HG03103 (cell line): ENCODE measurements around the gene HDAC7.

Source experiments
- ATAC-seq: cut with Tn5 transposase; IDR thresholded peaks from one replicate; pipeline ENCODE4 v1.9.1; 2021; ENCODE audit warnings: low read depth; ENCODE audit not compliant: unreplicated experiment

The HDAC7 gene

DNA sequence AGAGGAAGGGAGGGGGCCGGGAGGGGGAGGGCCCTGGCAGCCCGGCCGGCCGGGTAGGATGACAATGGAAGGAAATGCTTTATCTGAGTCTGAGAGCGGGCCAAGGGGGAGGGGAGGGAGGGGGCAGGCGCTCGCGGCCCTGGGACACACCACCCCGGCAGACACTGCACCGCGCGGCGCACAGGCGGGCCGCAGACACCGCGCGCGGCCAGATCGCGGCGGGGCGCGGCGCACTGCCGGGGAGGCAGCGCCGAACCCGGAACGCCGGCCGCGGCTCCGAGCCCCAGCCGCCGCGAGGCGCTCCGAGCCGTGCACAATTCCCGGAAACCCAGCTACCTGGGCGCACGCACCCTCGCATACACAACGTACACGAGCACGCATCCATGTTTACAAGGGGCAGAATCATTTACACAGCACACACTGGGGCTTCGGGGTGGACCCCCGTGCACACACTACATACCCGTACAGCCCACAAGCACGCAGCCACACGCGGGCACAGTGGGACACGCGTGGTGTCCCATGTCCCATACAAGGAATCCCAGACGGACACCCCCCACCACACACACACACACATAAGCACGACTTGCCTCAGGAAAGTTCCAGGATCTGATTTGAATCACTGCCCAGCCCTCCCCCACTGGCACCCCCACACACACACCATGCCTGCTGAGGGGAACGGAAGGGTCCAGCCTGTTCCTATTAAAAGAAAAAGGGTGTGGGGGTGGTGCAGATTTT, at the start of gene HDAC7:
HDAC7 (minus strand) TSS at position 8 of the 735 bp plus-strand sequence. CDS start 118 bp downstream, outside the sequence.
- peak; percentile 28 for ATAC-seq

DNA sequence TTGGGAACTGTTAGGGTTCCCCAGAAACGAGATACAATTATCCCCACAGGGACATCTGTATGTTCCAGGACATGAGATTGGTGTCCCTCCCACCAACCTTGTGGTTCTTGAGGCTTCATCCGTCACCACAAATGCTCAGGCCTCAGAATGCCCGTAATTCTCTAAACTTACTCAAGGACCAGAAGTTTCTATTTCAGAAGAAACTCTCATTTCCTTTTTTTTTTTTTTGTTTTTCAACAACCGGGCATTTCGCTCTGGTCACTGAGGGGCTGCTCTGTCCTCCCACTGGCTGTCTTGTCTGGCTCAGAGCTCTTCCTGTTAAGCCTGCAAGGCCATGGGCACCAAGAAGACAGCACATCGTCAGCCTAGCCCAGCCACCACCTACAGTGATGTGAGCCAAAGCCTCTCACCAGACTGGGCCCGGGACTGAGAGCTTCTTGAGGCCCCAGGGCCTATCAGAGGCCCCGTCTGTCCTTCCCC, 48.9 kb upstream of the HDAC7 start:
- ATAC-seq, result peak; percentile 55

DNA sequence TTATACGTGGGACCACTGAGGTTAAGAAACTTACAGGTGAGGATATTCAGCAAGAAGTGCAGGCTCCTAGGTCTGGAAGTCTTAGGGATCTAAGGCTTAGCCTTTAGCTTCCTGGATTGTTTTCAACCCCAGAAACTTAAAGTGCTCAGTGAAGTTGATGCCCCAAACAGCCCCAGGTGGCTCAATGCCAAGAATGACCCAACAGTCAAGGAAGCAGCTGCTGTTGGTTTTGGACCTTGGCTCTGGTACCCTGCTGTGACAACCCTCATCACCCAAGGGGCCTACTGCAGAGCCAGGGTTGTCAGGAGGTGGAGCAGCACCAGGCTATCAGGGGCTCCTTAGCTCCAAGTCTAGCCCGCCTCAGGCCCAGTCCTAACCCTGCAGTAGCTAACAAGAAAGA, 48.3 kb upstream of the HDAC7 start:
- ATAC-seq, result no peak

DNA sequence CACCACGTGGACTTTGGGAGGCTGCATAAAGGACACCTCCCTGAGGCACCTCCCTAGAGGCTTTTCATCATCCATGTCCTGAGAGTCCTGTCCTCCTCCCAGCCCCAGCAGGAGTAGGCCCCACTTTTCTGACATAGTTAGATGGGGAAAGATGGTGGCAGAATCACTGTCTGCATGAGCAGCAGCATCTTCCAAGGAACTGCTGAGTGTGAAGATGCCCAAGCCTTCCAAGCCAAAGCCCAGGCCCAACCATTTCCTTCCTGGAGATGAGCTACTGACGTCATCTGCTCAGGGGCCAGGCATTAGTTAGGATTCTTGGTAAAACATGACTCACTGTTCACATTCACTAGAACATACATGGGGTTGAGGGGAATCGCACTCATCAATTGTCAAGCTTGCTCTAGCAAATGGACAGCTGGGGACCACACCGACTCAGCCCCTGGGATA, 47.8 kb upstream of the HDAC7 start:
- no peak for ATAC-seq

DNA sequence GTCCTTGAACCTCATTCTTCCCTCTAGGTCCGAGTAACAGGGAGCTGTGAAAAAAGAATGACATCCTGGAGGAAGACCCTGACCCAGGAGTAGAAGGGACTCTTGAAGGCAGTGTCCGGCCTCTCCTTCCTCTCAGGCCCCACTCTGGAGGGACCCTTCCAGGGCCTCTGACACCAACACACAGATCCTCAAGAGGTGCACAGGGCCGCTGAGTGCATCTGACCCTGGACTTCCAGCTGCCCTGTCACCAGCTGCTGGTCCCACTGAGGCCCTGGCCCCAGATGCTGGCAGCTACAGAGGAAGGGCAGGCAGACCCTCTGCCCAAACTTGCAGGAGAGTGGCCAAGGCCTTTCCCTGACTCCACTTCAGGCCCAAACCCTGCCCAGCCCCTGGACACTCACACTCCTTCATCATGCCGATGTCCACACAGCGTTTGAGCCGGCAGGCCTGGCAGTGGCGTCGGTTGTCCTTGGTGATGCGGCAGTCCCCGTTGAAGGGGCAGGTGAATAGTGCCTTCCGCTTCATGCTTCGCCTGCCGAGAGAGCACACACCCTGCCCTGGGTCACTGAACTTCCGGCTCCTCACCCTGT, 45.0 kb upstream of the HDAC7 start:
- no peak for ATAC-seq

DNA sequence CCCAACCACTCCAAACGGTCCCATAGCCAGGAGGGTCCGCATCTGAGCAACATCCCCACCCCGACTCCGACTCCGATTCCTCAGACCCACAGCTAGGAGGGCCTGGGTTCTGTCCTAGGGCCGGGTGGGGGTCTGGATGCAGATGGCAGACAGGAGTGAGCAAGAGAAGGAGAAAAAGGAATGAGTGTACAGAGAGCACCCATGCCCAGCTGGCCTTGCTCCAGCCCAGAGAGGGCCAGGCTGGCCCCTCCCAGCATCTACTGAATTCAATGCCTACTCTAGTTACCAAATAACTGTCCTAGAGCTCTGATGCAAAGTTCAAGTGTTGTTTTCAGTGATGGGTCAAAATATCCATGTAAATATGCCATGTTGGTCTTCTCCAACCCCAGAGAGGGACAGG, 44.3 kb upstream of the HDAC7 start:
- no peak for ATAC-seq

DNA sequence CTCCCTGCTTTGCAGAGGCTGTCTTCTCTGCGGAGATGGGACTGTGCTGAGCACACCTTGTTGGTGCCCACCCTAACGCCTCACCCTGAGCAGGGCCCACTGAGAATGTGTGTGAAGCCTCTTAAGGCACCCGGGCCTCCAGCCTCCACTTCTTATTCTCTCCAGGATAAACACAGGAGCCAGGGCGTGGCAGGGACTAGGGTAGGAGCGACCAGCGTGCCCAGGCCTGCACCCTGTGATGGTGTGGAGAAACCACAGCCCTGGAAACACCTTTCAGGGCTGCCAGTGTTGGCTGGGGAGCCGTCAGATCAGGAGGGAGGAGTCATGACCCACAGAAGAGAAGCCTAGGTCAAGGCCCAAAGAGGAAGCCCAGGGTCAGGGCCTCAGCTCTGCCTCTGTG, 43.8 kb upstream of the HDAC7 start:
- ATAC-seq, result no peak

DNA sequence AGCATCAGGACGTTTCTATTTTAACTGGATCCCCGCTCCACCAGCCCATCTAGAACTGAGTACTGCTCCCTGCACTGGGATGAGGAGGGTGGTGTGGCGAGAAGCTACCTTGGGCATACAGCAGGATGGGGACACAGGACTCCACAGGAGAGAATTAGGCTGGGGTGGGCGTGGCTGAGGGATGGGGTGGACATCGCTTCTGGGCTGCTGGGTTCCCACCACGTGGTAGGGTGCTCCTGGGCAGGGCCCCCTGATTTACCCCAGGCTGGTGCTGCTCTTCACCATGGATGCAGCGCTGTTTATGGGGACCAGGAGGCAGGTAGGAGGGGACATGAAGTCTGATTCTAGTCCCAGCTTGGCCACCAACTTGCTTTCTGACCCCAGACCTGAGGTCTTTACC, 43.2 kb upstream of the HDAC7 start:
- no peak for ATAC-seq

DNA sequence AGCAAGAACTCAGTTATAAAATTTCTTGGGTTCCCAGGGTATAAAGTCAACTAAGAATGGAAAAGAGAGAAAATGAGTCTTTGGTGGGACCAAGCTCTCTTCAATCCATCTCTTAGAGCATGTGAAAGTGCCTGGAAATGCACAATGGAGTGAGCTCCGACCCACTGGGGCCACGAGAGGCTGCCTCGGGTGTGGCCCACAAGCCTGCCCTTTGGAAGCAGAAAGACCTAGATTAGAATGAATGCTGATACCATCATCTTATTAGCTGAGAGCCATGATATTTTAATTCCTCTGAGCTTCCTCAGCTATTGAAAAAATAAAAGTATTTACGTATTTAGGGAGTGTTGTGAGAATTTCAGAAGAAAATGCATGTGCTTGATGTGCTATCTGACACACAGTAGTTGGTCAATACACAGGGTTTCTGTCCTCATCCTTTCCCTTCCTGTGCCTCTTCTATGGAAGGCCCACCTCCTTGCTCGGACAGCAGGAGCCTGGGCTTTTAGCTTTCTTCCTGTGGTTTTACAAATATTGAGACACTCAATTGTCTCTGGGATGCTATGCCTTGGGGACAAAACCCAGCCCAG, 42.6 kb upstream of the HDAC7 start:
- no peak for ATAC-seq

DNA sequence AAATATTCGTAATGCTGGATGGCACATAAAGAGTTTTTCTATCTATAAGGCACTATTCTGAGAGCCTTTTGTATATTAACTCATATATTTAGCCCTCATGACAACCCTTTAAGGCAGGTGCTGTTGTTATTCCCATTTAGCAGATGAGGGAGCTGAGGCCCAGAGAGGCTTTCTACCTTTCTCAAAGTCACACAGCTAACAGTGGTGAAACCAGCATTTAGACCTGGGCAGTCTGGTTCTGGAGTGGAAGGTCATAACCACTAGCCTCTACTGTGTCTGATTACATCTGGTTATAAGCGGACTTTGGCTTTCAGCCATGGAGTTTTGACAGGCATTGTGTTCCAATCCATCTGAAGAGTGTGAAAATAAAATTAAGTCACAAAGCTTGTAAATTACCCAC, 41.2 kb upstream of the HDAC7 start:
- no peak for ATAC-seq

DNA sequence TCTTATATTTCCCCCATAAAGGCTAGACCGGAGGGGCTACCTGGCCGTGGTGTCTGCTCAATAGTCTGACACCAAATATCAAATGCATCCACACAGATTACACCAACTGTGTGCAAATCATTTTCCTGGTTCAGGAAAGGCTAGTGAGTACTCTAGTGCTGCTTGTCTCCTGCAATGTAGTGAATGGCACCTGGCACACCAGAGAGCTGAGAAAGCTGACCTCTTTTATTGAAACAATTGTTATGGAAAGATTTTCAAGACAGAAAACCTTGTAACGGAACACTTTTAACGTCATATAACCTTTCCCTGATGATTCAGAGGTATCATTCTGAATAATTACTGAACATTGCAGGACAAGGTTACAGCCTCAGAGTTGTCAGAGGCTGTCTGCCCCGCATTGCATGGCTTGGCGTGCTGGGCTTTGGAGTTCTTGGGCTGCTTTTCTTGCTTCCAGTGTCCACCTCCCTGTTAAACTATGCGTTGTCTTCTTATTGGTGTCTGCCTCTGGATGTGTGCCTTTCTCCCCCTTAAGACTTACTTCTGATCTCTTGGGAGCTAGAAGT, 40.7 kb upstream of the HDAC7 start:
- no peak for ATAC-seq

DNA sequence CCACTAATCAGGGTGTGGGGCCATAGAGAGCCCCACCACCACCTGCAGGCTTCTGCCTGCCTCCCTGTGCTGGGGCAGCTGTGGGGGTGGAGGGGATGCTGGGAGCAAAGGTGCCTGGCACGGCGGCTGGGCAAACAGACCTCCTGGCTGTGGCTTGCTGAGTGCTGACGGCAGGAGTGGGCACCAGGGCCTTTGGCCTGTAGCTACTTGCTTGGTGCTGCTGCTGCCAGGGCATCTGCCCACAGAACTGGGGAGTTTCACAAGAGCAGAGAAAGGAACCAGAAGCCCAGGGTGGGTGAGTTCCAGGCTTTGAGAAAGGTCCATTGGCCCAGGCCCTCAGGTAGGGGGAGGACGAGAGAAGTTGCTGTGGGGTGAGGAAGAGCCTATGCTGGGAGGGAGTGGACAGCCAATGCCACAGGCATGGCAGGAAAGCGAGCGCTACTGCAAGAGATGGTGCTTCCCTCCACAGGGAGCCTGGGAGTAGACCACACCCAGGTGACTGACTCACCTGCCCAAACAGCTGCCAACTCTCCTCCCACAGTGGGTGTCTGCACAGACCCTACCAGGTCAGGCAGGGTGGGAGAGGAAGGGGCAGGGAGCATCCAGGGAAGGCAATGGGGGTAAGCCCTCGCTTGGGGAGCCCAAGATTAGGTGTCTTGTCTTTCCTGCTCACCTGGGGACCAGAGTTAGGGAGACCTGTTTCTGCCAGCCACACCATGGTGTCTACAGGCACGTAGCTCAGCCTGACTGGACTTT, 39.0 kb upstream of the HDAC7 start:
- no peak for ATAC-seq

DNA sequence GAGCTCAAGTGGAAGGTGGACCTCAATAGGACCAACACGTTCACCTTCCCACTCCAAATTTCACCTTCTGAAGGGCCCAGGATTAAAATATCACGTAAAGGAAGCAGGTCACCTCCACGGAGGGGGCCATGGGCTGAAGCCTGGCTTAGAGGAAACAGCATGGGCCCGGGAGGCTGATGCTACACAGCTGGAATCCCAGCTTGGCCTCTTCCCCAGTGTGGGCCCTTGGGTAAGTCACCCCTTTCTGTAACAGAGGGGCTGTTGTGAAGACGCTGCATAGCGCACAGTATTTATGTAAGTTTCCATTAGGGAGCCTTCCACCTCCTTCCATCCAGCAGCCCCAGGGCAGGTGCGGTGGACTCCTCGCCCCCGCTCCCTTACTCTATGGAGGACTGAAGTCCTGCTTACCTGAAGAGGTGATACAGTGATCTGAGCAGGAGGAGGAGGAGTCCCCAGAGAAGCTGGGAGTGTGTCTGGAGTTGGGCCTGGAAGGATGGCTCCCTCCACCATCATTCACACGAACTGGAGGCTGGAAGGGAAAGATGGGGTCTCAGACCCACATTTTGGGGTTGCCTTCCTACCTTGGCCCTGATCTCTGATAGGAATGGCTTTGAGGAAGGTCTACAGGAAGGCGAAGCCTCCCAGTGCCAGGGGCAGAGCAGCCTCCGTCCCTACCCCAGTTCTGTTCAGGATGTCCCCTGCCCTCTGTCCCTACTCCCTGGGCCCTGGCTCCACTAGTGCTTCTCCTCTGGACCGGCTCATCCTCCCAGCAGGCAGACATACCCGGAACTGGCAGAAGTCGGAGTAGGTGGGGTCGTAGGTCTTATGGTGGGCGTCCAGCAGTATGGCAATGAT, 37.2 kb upstream of the HDAC7 start:
- ATAC-seq, result no peak

DNA sequence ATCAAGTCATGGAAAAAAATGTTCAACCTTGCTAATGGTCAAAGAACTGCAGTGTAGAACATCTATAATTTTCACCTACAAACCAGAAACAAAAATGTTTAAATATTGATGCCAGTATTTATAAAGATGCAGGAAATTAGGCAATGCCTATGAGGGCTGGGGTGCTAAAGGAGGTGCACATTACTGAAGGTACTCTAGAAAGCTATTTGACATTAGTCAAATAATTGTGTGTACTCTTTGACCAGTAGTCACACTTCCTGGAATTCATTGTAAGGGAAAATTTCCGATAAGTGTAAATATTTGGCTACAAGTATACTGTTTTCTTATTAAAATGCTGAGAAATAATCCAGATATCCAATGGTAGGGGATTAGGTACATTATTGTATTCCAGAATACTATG, 36.4 kb upstream of the HDAC7 start:
- ATAC-seq, result no peak

DNA sequence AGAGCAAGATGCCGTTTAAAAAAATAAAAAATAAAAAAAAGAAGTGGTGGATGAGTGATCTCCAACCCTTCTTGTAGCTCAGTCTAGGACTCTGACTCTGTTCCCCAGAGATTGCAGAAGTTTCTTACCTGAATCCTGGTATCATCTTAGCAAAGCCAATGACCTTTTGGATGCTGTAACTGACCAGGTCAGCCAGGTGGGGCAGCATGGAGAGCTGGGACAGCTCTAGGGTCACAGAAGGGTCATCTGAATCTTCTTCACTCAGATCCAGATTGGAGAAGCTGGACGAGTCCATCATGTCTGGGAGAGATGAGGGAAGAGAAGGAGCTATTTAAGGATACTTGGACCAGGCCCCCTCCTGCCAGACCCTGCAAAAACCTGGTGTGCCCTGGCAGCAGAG, 35.8 kb upstream of the HDAC7 start:
- no peak for ATAC-seq

DNA sequence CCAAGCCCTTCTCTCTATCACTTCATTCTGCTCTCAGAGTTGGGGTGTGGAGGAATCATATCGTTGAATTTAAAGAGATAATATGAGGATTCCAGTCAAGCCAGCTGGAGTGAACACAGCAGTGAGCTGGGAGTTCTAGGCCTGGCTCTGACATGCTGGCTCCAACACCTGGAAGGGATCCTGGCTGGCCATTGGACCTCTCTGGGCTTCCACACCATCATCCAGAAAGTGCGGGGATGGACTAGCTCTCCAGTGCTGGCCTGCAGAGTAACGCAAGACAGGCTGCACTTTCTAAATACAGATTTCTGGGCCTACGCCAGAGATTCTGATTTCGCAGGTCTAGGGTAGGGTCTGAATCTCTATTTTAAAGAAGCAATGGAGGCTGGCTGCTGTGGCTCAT, 34.8 kb upstream of the HDAC7 start:
- no peak for ATAC-seq

DNA sequence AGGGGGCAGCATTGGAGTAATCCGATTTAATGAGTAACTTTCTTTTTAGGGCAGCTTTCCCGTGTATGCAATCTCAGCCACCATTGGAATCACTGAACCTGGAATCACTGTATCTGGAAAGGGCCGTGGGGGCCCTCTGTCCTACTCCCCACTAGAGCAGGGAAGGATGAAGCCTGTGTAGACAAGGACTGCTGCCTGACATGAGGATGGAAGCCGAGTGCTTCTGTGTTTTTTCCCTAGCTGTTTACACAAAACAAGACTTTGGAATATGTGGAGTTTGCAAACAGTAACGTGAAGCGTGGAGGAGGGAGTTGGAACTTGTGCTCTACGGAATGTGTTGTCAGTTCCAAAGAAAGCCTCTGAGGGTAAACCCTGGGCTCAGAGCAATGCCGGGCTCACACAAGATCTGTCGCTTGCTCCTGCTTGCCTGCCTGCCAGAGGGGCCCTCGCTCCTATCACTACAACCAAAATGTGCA, 32.4 kb upstream of the HDAC7 start:
- no peak for ATAC-seq

DNA sequence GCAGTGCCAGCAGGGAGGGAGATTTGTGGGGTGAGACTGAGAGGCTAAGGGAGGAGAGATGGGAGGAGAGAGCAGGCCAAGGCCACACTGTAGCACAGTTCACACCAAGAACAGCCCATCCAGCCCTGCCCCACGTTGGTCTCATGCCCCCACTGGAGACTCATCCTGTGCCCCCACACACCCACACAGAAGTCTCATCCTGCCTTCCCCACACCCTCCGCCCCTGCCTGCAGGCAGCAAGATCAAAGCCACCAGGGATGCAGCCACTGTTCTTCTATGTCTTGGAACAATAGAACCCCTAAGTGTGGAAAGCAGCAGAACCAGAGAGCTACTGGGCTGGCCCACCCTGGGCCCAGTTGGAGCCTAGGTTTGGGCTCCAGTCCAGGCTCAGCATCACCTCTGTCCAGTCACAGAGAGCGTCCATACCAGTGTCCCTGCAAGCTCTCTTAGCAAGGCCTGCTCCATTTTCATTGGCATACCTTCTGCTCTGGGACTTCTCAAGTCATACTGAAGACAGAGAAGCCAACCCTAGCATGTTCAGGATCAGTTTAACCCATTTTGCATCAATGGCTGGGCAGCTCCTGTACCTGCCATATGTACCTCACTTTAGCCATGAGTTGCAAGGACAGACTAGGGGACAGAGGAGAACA, 31.7 kb upstream of the HDAC7 start:
- no peak for ATAC-seq
